ENCODE measurements around the gene NPIPB12.
"Not testable (repeated sequence)": the region's sequence is repeated elsewhere in the genome, so short reads cannot be mapped to it uniquely, and the experiment has no call there.

Gene NPIPB12

GRCh38 chr16:29460647-29461030 lies 45.6 kb downstream of the NPIPB12 start:
- H3K4me3 ChIP-seq (ENCODE audit: low read length); H3K9me2 ChIP-seq (replicated peaks; ENCODE audit: control insufficient read depth, low read length); H3K4me1 ChIP-seq (ENCODE audit: control insufficient read depth, low read length): not testable (repeated sequence)

GRCh38 chr16:29459706-29460646 lies 46.2 kb downstream of the NPIPB12 start, which contains the start of gene SULT1A4:
Gene SULT1A4 (plus strand): TSS chr16:29459913. CDS start chr16:29461386, 1,473 bp downstream.
- not testable (repeated sequence) for H3K4me2 ChIP-seq (ENCODE audit: low read length); H3K27ac ChIP-seq (ENCODE audit: low read depth, low read length); H3K4me3 ChIP-seq (ENCODE audit: low read length); H4K20me1 ChIP-seq (ENCODE audit: control insufficient read depth, insufficient read depth, low read depth, low read length); H3K27me3 ChIP-seq (ENCODE audit: control insufficient read depth, low read length); H3K36me3 ChIP-seq (ENCODE audit: control insufficient read depth, low read length); H3K9me3 ChIP-seq (ENCODE audit: control insufficient read depth, insufficient read depth, low read length); H3K79me2 ChIP-seq (ENCODE audit: control insufficient read depth, low read length); H3F3A ChIP-seq (ENCODE audit: control insufficient read depth, insufficient read depth); H3K9me2 ChIP-seq (replicated peaks; ENCODE audit: control insufficient read depth, low read length); H3K4me1 ChIP-seq (ENCODE audit: control insufficient read depth, low read length)

More at GRCh38 chr16:29460647-29461030, 45.6 kb downstream of the NPIPB12 start:
- not testable (repeated sequence) for H3K27me3 ChIP-seq (ENCODE audit: control insufficient read depth, low read length); H4K20me1 ChIP-seq (ENCODE audit: control insufficient read depth, insufficient read depth, low read depth, low read length); H3K27ac ChIP-seq (ENCODE audit: low read depth, low read length); H3K4me2 ChIP-seq (ENCODE audit: low read length); H3K9me3 ChIP-seq (ENCODE audit: control insufficient read depth, insufficient read depth, low read length); H3F3A ChIP-seq (ENCODE audit: control insufficient read depth, insufficient read depth); H3K36me3 ChIP-seq (ENCODE audit: control insufficient read depth, low read length); H3K79me2 ChIP-seq (ENCODE audit: control insufficient read depth, low read length)

- not testable (repeated sequence) for H4K20me1 ChIP-seq (ENCODE audit: control insufficient read depth, insufficient read depth, low read depth, low read length); H3K79me2 ChIP-seq (ENCODE audit: control insufficient read depth, low read length); H3K4me3 ChIP-seq (ENCODE audit: low read length); H3K4me2 ChIP-seq (ENCODE audit: low read length); H3K4me1 ChIP-seq (ENCODE audit: control insufficient read depth, low read length); H3K36me3 ChIP-seq (ENCODE audit: control insufficient read depth, low read length); H3K27ac ChIP-seq (ENCODE audit: low read depth, low read length); H3F3A ChIP-seq (ENCODE audit: control insufficient read depth, insufficient read depth); H3K9me3 ChIP-seq (ENCODE audit: control insufficient read depth, insufficient read depth, low read length); H3K27me3 ChIP-seq (ENCODE audit: control insufficient read depth, low read length); H3K9me2 ChIP-seq (replicated peaks; ENCODE audit: control insufficient read depth, low read length)
Observed at GRCh38 chr16:29457660-29458059, 48.5 kb downstream of the NPIPB12 start.

- H4K20me1 ChIP-seq (ENCODE audit: control insufficient read depth, insufficient read depth, low read depth, low read length); H3F3A ChIP-seq (ENCODE audit: control insufficient read depth, insufficient read depth); H3K4me3 ChIP-seq (ENCODE audit: low read length); H3K27ac ChIP-seq (ENCODE audit: low read depth, low read length); H3K36me3 ChIP-seq (ENCODE audit: control insufficient read depth, low read length); H3K9me3 ChIP-seq (ENCODE audit: control insufficient read depth, insufficient read depth, low read length); H3K79me2 ChIP-seq (ENCODE audit: control insufficient read depth, low read length); H3K27me3 ChIP-seq (ENCODE audit: control insufficient read depth, low read length); H3K4me2 ChIP-seq (ENCODE audit: low read length); H3K4me1 ChIP-seq (ENCODE audit: control insufficient read depth, low read length); H3K9me2 ChIP-seq (replicated peaks; ENCODE audit: control insufficient read depth, low read length): not testable (repeated sequence)
Observed at GRCh38 chr16:29454828-29455227, 51.4 kb downstream of the NPIPB12 start.

GRCh38 chr16:29454269-29454668 lies 51.9 kb downstream of the NPIPB12 start, which contains the start of the genes BOLA2 and SLX1B:
Gene BOLA2 (minus strand): TSS chr16:29454351. CDS start chr16:29454253, 98 bp downstream.
Gene SLX1B (plus strand): TSS chr16:29454533.
- H3K4me2 ChIP-seq (ENCODE audit: low read length); H3K27me3 ChIP-seq (ENCODE audit: control insufficient read depth, low read length); H3K79me2 ChIP-seq (ENCODE audit: control insufficient read depth, low read length); H4K20me1 ChIP-seq (ENCODE audit: control insufficient read depth, insufficient read depth, low read depth, low read length); H3K27ac ChIP-seq (ENCODE audit: low read depth, low read length); H3K36me3 ChIP-seq (ENCODE audit: control insufficient read depth, low read length); H3K9me3 ChIP-seq (ENCODE audit: control insufficient read depth, insufficient read depth, low read length); H3K4me3 ChIP-seq (ENCODE audit: low read length); H3F3A ChIP-seq (ENCODE audit: control insufficient read depth, insufficient read depth); H3K9me2 ChIP-seq (replicated peaks; ENCODE audit: control insufficient read depth, low read length); H3K4me1 ChIP-seq (ENCODE audit: control insufficient read depth, low read length): not testable (repeated sequence)

- not testable (repeated sequence) for H3K4me3 ChIP-seq (ENCODE audit: low read length); H3F3A ChIP-seq (ENCODE audit: control insufficient read depth, insufficient read depth); H3K4me2 ChIP-seq (ENCODE audit: low read length); H4K20me1 ChIP-seq (ENCODE audit: control insufficient read depth, insufficient read depth, low read depth, low read length); H3K36me3 ChIP-seq (ENCODE audit: control insufficient read depth, low read length); H3K79me2 ChIP-seq (ENCODE audit: control insufficient read depth, low read length); H3K4me1 ChIP-seq (ENCODE audit: control insufficient read depth, low read length); H3K9me2 ChIP-seq (replicated peaks; ENCODE audit: control insufficient read depth, low read length); H3K9me3 ChIP-seq (ENCODE audit: control insufficient read depth, insufficient read depth, low read length); H3K27ac ChIP-seq (ENCODE audit: low read depth, low read length); H3K27me3 ChIP-seq (ENCODE audit: control insufficient read depth, low read length)
Observed at GRCh38 chr16:29453754-29454153, 52.5 kb downstream of the NPIPB12 start.

All from DOHH2 (cell line).